HG02981 (cell line): ENCODE measurements around the gene SEMA4A.
"Not testable (repeated sequence)": the region's sequence is repeated elsewhere in the genome, so short reads cannot be mapped to it uniquely, and the experiment has no call there.

Source experiments
- ATAC-seq: cut with Tn5 transposase; IDR thresholded peaks from one replicate; pipeline ENCODE4 v1.9.1; 2021; ENCODE audit warnings: mild to moderate bottlenecking, moderate library complexity; ENCODE audit not compliant: unreplicated experiment

The SEMA4A gene

DNA sequence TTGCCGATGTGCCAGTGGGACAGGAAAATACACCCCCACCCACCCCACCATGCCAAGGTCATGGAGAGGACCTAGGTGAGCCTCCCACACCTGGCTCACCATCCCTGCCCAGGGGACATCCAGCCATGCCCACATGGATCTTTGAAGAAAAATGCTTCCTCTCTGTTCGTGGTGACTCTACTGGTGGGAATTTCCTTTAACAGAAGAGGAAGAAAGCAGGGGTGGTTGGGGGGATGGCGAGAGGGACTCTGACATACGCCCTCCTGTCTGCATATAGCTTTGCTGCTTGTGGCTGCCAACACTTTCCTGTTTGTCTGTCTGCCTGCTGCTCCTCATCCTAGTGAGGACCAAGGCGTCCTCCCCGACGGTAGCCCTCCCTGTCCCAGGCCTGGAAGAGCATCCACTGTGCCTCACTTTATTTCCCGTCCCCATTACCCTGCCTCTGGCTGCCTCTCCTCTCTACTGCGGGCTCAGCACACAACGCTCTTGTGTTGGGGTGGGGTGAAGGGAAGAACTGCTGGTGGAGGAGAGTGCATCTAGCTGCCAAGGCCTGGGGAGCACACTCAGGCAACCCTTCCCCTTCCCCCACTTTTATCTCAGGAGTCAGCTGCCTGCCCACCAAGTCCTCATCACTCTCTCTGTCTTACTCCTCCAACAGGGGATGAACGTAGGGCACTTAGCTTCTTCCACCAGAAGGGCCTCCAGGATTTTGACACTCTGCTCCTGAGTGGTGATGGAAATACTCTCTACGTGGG is 2.5 kb downstream of the SEMA4A start:
- no peak for ATAC-seq

GRCh38 chr1:156157506-156157905 is 4.1 kb downstream of the SEMA4A start:
- no peak for ATAC-seq

DNA sequence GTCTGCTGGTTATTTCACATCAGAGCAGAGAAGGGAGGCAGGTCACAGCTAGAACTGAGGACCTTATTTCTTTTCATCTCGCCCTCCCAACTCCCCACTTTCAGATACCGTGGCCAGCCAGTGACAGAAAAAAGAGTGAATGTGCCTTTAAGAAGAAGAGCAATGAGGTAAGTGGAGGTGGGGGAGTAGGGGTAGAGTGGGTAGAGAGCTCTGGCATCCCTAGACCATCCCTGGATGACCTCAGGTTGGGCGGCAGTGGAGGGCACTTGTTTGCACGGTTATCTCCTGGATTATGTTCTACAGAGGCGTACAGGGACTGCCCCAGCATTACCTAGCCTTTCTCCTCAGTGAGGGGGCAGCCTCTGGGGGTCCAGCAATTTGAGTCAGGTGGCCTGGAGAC is 4.6 kb downstream of the SEMA4A start:
- ATAC-seq: no peak

DNA sequence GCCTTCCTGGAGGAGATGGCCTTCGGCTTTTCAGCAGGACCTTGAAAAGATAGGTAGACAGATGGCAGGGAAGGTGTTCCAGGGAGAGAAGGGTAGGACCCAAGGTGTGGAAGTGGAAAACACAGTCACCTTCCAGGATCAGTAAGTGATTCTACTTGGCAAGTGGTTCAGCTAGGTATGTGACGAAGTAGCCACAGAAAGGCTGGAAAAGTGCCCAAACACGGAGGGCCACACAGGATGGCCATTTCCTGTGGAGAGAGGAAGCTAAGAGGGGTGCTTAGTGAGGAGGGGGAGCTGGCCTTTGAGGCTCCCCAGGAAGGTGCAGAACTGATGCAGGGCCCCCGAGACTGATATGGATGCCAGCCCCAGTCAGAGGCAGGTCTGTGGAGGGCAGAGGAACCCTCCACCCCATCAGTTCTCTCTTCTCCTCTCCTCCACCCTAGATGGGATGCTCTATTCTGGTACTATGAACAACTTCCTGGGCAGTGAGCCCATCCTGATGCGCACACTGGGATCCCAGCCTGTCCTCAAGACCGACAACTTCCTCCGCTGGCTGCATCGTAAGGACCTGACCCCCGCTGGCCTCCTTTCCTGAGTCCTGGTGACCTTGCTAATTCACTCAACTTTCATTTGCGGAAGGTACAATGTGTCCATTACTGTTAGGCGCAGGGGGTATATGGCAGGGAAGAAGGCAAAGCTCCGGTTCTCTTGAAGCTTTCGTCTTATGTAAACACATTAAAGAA is 6.8 kb downstream of the SEMA4A start:
- ATAC-seq: no peak

DNA sequence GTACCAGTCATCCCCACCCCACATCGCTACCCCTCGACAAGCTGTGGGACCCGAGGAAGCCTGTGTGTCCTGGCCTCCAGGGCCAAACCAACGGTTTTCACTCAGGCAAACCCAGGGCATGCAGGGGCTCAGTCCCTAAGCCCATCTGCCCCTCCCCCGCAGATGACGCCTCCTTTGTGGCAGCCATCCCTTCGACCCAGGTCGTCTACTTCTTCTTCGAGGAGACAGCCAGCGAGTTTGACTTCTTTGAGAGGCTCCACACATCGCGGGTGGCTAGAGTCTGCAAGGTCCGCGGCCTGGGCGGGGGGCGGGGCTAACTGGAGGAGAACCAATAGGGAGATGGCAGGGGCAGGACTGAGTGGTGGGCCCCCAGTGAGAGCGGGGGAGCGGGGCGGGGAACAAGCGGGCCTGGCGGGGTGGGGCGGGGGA is 7.4 kb downstream of the SEMA4A start:
- ATAC-seq: no peak

DNA sequence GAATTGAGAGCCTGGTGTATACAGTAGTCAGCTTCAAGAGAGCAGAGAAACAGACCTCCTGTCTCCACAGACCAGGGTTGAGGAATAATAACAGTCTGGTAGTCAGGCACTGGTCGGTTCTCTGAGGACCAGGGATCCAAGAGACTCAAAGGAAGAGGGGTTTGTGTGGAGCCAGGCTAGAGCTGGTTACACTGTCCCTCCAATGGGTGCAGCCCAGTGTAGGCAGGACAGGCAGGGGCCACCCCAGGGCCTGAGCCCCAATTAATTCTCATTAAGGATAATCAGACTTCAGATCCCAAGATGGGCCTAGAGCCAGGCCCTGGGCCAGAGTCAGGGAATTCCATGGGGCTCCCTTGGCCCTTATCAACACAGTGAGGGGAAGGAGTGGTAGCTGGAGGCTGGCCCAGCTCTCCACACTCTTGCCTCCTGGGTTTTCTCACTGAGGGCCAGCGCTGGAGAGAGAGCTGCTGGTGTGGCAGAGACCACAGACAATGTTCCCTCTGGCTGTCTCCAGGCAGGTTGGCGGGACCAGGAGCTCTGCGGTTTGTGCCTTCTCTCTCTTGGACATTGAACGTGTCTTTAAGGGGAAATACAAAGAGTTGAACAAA is 9.1 kb downstream of the SEMA4A start:
- ATAC-seq: no peak

- no peak for ATAC-seq
These were observed 10.3 kb downstream of the SEMA4A start for GRCh38 chr1:156163712-156164111.

DNA sequence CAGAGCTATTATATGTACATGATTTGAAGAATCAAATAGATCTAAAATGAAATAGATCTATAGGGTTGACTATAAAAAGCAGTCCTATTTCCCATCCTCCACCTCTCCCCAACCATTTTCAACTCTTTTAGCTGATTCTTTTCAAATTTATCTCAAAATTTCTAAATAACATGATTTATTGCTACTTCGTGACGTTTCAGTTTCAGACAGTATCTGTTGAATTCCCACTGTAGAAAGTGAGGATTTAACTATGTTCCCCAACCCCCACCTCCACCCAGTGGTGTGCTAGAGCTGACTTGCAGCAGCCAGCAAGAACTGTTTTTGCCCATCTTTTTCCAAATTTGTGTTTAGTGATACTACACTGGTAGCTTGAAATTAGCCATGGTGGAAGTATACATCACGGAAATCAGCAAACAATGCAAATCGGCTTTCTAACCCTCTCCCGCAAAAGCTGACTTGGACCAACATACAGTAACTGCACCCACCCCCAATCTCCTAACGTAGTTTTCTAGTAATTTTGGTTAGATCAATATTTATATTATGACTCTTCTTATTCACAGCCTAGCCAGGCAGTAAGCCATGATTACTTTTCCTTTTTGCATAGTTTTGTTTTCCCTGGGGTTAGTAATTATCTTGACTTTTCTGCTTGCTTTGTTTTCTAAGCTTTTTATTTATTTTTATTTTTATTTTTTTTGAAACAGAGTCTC is 10.9 kb downstream of the SEMA4A start:
- ATAC-seq: no peak

GRCh38 chr1:156165083-156165482 is 11.7 kb downstream of the SEMA4A start:
- ATAC-seq: no peak

DNA sequence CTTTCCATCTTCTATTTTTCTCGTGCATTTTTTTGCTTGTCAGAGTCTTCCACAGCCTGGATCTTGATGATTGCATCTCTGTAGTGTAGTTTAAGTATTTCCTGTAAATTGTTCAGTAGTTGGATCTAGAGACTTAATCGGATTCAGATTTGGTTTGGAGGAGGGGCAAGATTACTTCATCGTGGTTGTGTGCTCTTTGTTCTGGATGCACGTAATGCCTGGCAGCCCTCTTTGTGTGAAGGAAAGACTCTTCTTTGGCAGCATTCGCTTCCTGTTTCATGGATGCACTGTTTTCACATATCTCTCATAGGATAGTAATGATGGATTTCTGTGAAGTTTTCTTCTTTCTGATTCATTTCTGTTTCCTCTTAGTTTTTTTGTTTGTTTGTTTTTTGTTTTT is 14.2 kb downstream of the SEMA4A start:
- ATAC-seq: no peak

GRCh38 chr1:156172696-156173470 is 19.5 kb downstream of the SEMA4A start:
- no peak for ATAC-seq

DNA sequence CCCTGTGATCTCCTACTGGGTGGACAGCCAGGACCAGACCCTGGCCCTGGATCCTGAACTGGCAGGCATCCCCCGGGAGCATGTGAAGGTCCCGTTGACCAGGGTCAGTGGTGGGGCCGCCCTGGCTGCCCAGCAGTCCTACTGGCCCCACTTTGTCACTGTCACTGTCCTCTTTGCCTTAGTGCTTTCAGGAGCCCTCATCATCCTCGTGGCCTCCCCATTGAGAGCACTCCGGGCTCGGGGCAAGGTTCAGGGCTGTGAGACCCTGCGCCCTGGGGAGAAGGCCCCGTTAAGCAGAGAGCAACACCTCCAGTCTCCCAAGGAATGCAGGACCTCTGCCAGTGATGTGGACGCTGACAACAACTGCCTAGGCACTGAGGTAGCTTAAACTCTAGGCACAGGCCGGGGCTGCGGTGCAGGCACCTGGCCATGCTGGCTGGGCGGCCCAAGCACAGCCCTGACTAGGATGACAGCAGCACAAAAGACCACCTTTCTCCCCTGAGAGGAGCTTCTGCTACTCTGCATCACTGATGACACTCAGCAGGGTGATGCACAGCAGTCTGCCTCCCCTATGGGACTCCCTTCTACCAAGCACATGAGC is 23.3 kb downstream of the SEMA4A start:
- ATAC-seq: no peak

GRCh38 chr1:156177919-156178654 is 24.7 kb downstream of the SEMA4A start:
- no peak for ATAC-seq

GRCh38 chr1:156180471-156180870 is 27.1 kb downstream of the SEMA4A start:
- ATAC-seq: no peak

GRCh38 chr1:156181391-156181924 is 28.1 kb downstream of the SEMA4A start:
- ATAC-seq: not testable (repeated sequence)

GRCh38 chr1:156182010-156182779 is 28.8 kb downstream of the SEMA4A start:
- not testable (repeated sequence) for ATAC-seq

- ATAC-seq: not testable (repeated sequence)
These were observed 33.2 kb downstream of the SEMA4A start for GRCh38 chr1:156186347-156187177.
